ENCODE data around the gene CYB5RL.

DNA sequence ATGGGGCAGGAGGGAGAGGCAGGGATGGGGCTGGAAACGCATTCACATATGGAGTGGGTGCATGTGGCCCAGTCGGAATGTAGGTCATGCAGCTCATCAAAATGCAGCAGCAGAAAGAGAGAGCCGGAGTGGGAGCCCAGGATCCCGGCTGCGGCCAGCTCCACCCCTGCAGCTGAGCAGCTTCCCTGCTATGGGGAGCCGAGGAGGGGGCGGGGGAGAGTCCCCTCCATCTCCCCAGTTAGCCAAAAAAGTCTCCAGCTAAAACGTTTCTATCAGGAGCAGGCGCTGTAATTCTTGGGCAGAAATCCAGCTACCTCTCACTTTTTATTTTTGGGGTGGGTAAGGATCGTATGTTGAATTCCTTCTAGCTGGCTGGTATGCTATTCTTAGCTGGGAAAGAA lies 39.8 kb upstream of the CYB5RL start:
- TF ChIP-seq POLR2AphosphoS5 (IDR thresholded peaks at IDR 0.05; ENCODE audit: low read depth, low read length) (no peak), TAF1 (IDR thresholded peaks at IDR 0.05; ENCODE audit: borderline replicate concordance, insufficient read depth, low read length) (no peak)

Data from PFSK-1 (cell line).